ENCODE data around the gene SUPT3H. TPM values are rescaled to one million over a fixed set of nuclear protein-coding genes. Genes with fewer than 3 reads are reported as not detected.

SUPT3H gene
- total and polyA plus RNA-seq, 7 donors = 1.7 to 4.3 (median 2.8) TPM

- Histone ChIP-seq H3K27me3 (ENCODE audit: insufficient read depth in 3 of 3, low read length in 2 of 3) (no peaks in the 10 kb centered on the region), H3K36me3 (ENCODE audit: insufficient read depth in 1 of 2, low read depth in 1 of 2) (no peaks in the 10 kb centered on the region), H3K4me1 (no peaks in the 10 kb centered on the region), H3K9me3 (peaks cover under 1% of the 10 kb centered on the region), H3K4me3 (no peak overlapping the region), H3K27ac (no peak overlapping the region)
- DNase-seq (no peak), ATAC-seq (no peak)
- 83 to 92% (median 92%) methylated on average over 2 of the region's 2 CpGs for WGBS, 3 donors
- TF ChIP-seq CTCF (IDR thresholded peaks at IDR 0.05) = no peak
- intact Hi-C loops (cut with DNase I) = no loop called here
Measured at GRCh38 chr6:45272626-45273025, 105.1 kb downstream of the SUPT3H start.

- intact Hi-C loops (cut with DNase I) = no loop called here
- ATAC-seq = no peak
- Histone ChIP-seq H3K27me3 (ENCODE audit: insufficient read depth in 3 of 3, low read length in 2 of 3) (no peaks in the 10 kb centered on the region), H3K9me3 (no peaks in the 10 kb centered on the region), H3K4me1 (no peaks in the 10 kb centered on the region), H3K4me3 (no peak overlapping the region), H3K36me3 (ENCODE audit: insufficient read depth in 1 of 2, low read depth in 1 of 2) (no peaks in the 10 kb centered on the region), H3K27ac (no peak overlapping the region)
- no peak for DNase-seq
- TF ChIP-seq CTCF (IDR thresholded peaks at IDR 0.05) = no peak
- 93 to 95% (median 94%) methylated on average over 2 of the region's 2 CpGs for WGBS, 3 donors
Measured at GRCh38 chr6:45265246-45265645, 112.5 kb downstream of the SUPT3H start.

- intact Hi-C loops (cut with DNase I) = no loop called here
- ATAC-seq = no peak
- Histone ChIP-seq H3K4me3 (no peak overlapping the region), H3K27me3 (ENCODE audit: insufficient read depth in 3 of 3, low read length in 2 of 3) (no peaks in the 10 kb centered on the region), H3K27ac (no peak overlapping the region), H3K9me3 (no peaks in the 10 kb centered on the region), H3K4me1 (no peaks in the 10 kb centered on the region), H3K36me3 (ENCODE audit: insufficient read depth in 1 of 2, low read depth in 1 of 2) (no peaks in the 10 kb centered on the region)
- no peak for DNase-seq
- TF ChIP-seq CTCF (IDR thresholded peaks at IDR 0.05) = no peak
- WGBS, 3 donors = 84 to 90% (median 85%) methylated on average over 3 of the region's 3 CpGs
Measured at GRCh38 chr6:45260696-45261095, 117.0 kb downstream of the SUPT3H start.

GRCh38 chr6:45256697-45257695 is 120.7 kb downstream of the SUPT3H start:
- H3K4me3 ChIP-seq = no peak overlapping the region
- DNase-seq = no peak
- H3K36me3 ChIP-seq (ENCODE audit: insufficient read depth in 1 of 2, low read depth in 1 of 2) = no peaks in the 10 kb centered on the region
- 91 to 95% (median 94%) methylated on average over 9 of the region's 9 CpGs for WGBS, 3 donors
- H3K9me3 ChIP-seq = no peaks in the 10 kb centered on the region
- H3K27ac ChIP-seq = no peak overlapping the region
- no peak for ATAC-seq
- TF ChIP-seq CTCF (IDR thresholded peaks at IDR 0.05) = no peak
- intact Hi-C loops (cut with DNase I) = no loop called here
- H3K27me3 ChIP-seq (ENCODE audit: insufficient read depth in 3 of 3, low read length in 2 of 3) = no peaks in the 10 kb centered on the region
- no peaks in the 10 kb centered on the region for H3K4me1 ChIP-seq

Measured in psoas muscle (tissue), 8 donors.